ENCODE data around the gene TRIM14.

DNA sequence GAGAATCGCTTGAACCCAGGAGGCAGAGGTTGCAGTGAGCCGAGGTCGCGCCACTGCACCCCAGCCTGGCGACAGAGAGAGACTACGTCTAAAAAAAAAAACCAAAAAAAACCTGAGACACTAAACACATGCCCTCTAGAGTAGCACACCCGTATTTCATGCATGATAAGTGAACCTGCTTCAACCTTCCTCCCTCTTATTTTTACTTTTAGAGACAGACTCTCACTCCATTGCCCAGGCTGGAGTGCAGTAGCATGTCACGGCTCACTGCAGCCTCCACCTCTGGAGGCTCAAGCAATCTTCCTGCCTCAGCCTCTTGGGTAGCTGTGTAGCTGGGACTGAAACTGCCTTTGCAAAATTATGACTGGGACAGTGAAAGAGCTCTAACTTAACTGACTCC is 80.1 kb downstream of the TRIM14 start:
- TF ChIP-seq CTCF (conservative IDR thresholded peaks at IDR 0.05): no peak
- TF ChIP-seq EZH2 (IDR thresholded peaks at IDR 0.05; ENCODE audit: low read depth): no peak
